Kidney (tissue), 22 donors: ENCODE measurements around the gene EFCAB6. TPM values are rescaled to one million over a fixed set of nuclear protein-coding genes. Genes with fewer than 3 reads are reported as not detected.

Experiments used
- DNase-seq, 5 donors: peaks; one replicate each; pipeline ENCODE4 v3.0.0-alpha.2; 2013 to 2020
- FAIRE-seq: peaks from 2 replicates; lab custom pipeline; 2012; peaks lifted over from hg19 to GRCh38; lab: Jason Lieb, UNC
- H3K27ac ChIP-seq, 2 donors: one replicate each; pipeline ENCODE4 v1.7.0; 2013; ENCODE audit warnings: low read depth in 2 of 2, low read length in 2 of 2, inconsistent platforms in 1 of 2
- H3K27me3 ChIP-seq: one replicate; pipeline ENCODE4 v1.7.1; 2013; ENCODE audit warnings: low read length, inconsistent platforms; ENCODE audit not compliant: control insufficient read depth, insufficient read depth
- H3K36me3 ChIP-seq, 3 donors: one replicate each; pipeline versions ENCODE4 v1.7.0 to v1.7.1; 2013; ENCODE audit warnings: low read length in 3 of 3, control low read depth in 1 of 3, inconsistent platforms in 1 of 3; ENCODE audit not compliant: insufficient read depth in 3 of 3, control insufficient read depth in 2 of 3
- H3K4me1 ChIP-seq, 3 donors: one replicate each; pipeline versions ENCODE4 v1.7.0 to v1.7.1; 2013; ENCODE audit warnings: low read length in 3 of 3, inconsistent platforms in 1 of 3, low read depth in 1 of 3; ENCODE audit not compliant: control insufficient read depth in 2 of 3, insufficient read depth in 2 of 3
- H3K4me3 ChIP-seq, 3 donors: one replicate each; pipeline versions ENCODE4 v1.7.0 to v1.8.1; 2013; ENCODE audit warnings: low read length in 3 of 3, control low read depth in 1 of 3, inconsistent platforms in 1 of 3
- H3K9ac ChIP-seq, 3 donors: one replicate each; pipeline versions ENCODE4 v1.7.0 to v1.7.1; 2013; ENCODE audit warnings: low read length in 3 of 3, control low read depth in 1 of 3, inconsistent platforms in 1 of 3
- H3K9me3 ChIP-seq, 3 donors: one replicate each; pipeline versions ENCODE4 v1.7.0 to v1.7.1; 2013; ENCODE audit warnings: low read length in 3 of 3, control low read depth in 1 of 3, inconsistent platforms in 1 of 3; ENCODE audit not compliant: control insufficient read depth in 2 of 3, insufficient read depth in 1 of 3
- CTCF ChIP-seq: IDR thresholded peaks from 3 replicates; pipeline ENCODE4 v1.5.1; 2012; ENCODE audit warnings: mild to moderate bottlenecking, moderate library complexity, borderline replicate concordance; ENCODE audit not compliant: insufficient read depth; ENCODE audit errors: extremely low read depth
- intact Hi-C: fragments of 100-400 bp; cut with DNase I; formaldehyde crosslinking; loops from one replicate; pipeline ENCODE4 v1.11.1; 2022
- long read RNA-seq, 10 donors: library from polyadenylated mRNA in 1 of 10; unstranded in 1 of 10; transcript quantifications; one replicate each; pipeline ENCODE4 v2.0.0 and lab custom pipeline, GENCODE V29; 2021 to 2026
- polyA plus RNA-seq: library from polyadenylated mRNA; stranded (reverse); fragments of 350-450 nt; fragmentation: Illumina TruSeq; extraction: RNeasy Lipid Tissue Mini Kit (QIAGEN cat#74804); gene quantifications from one replicate; pipeline ENCODE4 v1.2.3, GENCODE V29; 2014; ENCODE audit warnings: low read depth, low replicate concordance; ENCODE audit not compliant: insufficient read depth
- total RNA-seq: library from RNA; stranded (reverse); fragmentation: NEBNext Ultra II Directional; extraction: Animal tissue kit (Norgen Biotek cat#: 25700); gene quantifications from one replicate; pipeline ENCODE4 v1.2.1, GENCODE V29; 2021
- donor health status: control.
- donor health status: control.
- donor health status: control.
- donor health status: control.
- donor health status: control.
- donor health status: DM: yes; HTN: yes; CAD: no.
- donor health status: Normal renal cell carcinoma (clear cell type).

Gene EFCAB6
- total RNA-seq (11.8 TPM), polyA plus RNA-seq (1.5 TPM)
- long read RNA-seq, donor 1 = 0 reads
- long read RNA-seq, donor 2 = 0 reads
- long read RNA-seq, donor 3, partial matches to known transcripts = 0 of 1 reads
- long read RNA-seq, donor 3, other reads (novel, unspliced or antisense) = 0 of 1 reads
- long read RNA-seq, donor 4 = 0 reads
- long read RNA-seq, donor 5 = 0 reads
- long read RNA-seq, donor 6, partial matches to known transcripts = 0 of 1 reads
- long read RNA-seq, donor 6, other reads (novel, unspliced or antisense) = 0 of 1 reads
- long read RNA-seq, donor 7, partial matches to known transcripts = 0 of 7 reads
- long read RNA-seq, donor 7, other reads (novel, unspliced or antisense) = 7 of 7 reads
- long read RNA-seq, donor 8 = 0 reads
- long read RNA-seq, donor 9 = 0 reads
- long read RNA-seq, donor 10 = 0 reads

GRCh38 chr22:43812149-43812842, at the start of gene EFCAB6:
Gene EFCAB6 (minus strand): TSS chr22:43812305. CDS start chr22:43782318, 29,987 bp downstream.
- DNase-seq (peak; percentile 96 to 98 (median 97)), FAIRE-seq (peak; percentile 86)
- Histone ChIP-seq H3K9ac (peak within 1 kb of the TSS; percentile 86 to 91 (median 89)), H3K27ac (peak within 1 kb of the TSS; percentile 37 to 72), H3K36me3 (no peaks in the 10 kb centered on the region), H3K4me1 (peaks cover 0 to 10% (median 0%) of the 10 kb centered on the region in 3 donors), H3K27me3 (no peaks in the 10 kb centered on the region), H3K4me3 (peak within 1 kb of the TSS; percentile 91 to 99 (median 92)), H3K9me3 (no peaks in the 10 kb centered on the region)
- intact Hi-C loops = no loop called here
- TF ChIP-seq CTCF = no peak

- intact Hi-C loops = no loop called here
- FAIRE-seq (no peak), DNase-seq (peak in 2 of 5 donors; percentile 36 to 63)
- no peak for TF ChIP-seq CTCF
- H3K27ac ChIP-seq = no peak overlapping the region
- H3K9me3 ChIP-seq = no peaks in the 10 kb centered on the region
- H3K27me3 ChIP-seq = no peaks in the 10 kb centered on the region
- no peak overlapping the region for H3K9ac ChIP-seq
- H3K36me3 ChIP-seq = no peaks in the 10 kb centered on the region
- H3K4me3 ChIP-seq = no peak overlapping the region
- no peaks in the 10 kb centered on the region for H3K4me1 ChIP-seq
Observed at GRCh38 chr22:43861529-43861928, 49.4 kb upstream of the EFCAB6 start.

- no peak overlapping the region for H3K4me3 ChIP-seq
- peak in 2 of 5 donors; percentile 27 to 33 for DNase-seq
- no peak overlapping the region for H3K27ac ChIP-seq
- FAIRE-seq = no peak
- no peaks in the 10 kb centered on the region for H3K4me1 ChIP-seq
- intact Hi-C loops = no loop called here
- TF ChIP-seq CTCF = no peak
- no peaks in the 10 kb centered on the region for H3K36me3 ChIP-seq
- no peaks in the 10 kb centered on the region for H3K27me3 ChIP-seq
- peaks cover 0 to 3% (median 0%) of the 10 kb centered on the region in 3 donors for H3K9me3 ChIP-seq
- H3K9ac ChIP-seq = no peak overlapping the region
Observed at GRCh38 chr22:43860831-43861230, 48.7 kb upstream of the EFCAB6 start.
